Mesenchymal stem cell (in vitro differentiated cells and primary cell): ENCODE measurements around the gene CRYGS.
"Not testable (repeated sequence)": the region's sequence is repeated elsewhere in the genome, so short reads cannot be mapped to it uniquely, and the experiment has no call there.

Source experiments
- DNase-seq: peaks from one replicate; pipeline ENCODE4 v3.0.0-alpha.2; 2013
- H2AFZ ChIP-seq: one replicate; pipeline ENCODE4 v1.6.1; 2013; ENCODE audit warnings: low read depth, mild to moderate bottlenecking, control low read depth, inconsistent platforms, low read length, moderate library complexity
- H2AK5ac ChIP-seq: 2 replicates; pipeline ENCODE4 v1.6.1; 2013; ENCODE audit warnings: low read length, moderate library complexity, mild to moderate bottlenecking, inconsistent platforms; ENCODE audit not compliant: severe bottlenecking
- H2BK120ac ChIP-seq: one replicate; pipeline ENCODE4 v1.6.1; 2013; ENCODE audit warnings: low read depth, mild to moderate bottlenecking, inconsistent platforms, low read length, moderate library complexity
- H2BK12ac ChIP-seq, 2 experiments: one replicate each; pipeline ENCODE4 v1.6.1; 2013; ENCODE audit warnings: inconsistent platforms in 2 of 2, low read length in 2 of 2, mild to moderate bottlenecking in 2 of 2, moderate library complexity in 2 of 2, control low read depth in 1 of 2
- H2BK15ac ChIP-seq: one replicate; pipeline ENCODE4 v1.6.1; 2013; ENCODE audit warnings: mild to moderate bottlenecking, low read depth, inconsistent platforms; ENCODE audit not compliant: poor library complexity, severe bottlenecking
- H2BK5ac ChIP-seq: 2 replicates; pipeline ENCODE4 v1.6.1; 2013; ENCODE audit warnings: low read depth, mild to moderate bottlenecking, low read length, control low read depth, inconsistent platforms; ENCODE audit not compliant: poor library complexity, severe bottlenecking
- H3K14ac ChIP-seq, 2 experiments: one replicate each; pipeline ENCODE4 v1.6.1; 2013; ENCODE audit warnings: inconsistent platforms in 2 of 2, low read length in 2 of 2, control low read depth in 1 of 2, mild to moderate bottlenecking in 1 of 2, moderate library complexity in 1 of 2
- H3K18ac ChIP-seq, 2 experiments: one replicate each; pipeline ENCODE4 v1.6.1; 2013; ENCODE audit warnings: inconsistent platforms in 2 of 2, low read length in 2 of 2, control low read depth in 1 of 2, low read depth in 1 of 2, mild to moderate bottlenecking in 1 of 2
- H3K23ac ChIP-seq, 2 experiments: one replicate each; pipeline ENCODE4 v1.6.1; 2013; ENCODE audit warnings: inconsistent platforms in 2 of 2, low read length in 2 of 2, mild to moderate bottlenecking in 2 of 2, moderate library complexity in 2 of 2, control low read depth in 1 of 2
- H3K27ac ChIP-seq: 2 replicates; pipeline ENCODE4 v1.5.1; 2013; ENCODE audit warnings: mild to moderate bottlenecking, moderate library complexity, low read length, control low read depth, inconsistent platforms; ENCODE audit not compliant: poor library complexity, severe bottlenecking
- H3K27me3 ChIP-seq, 2 experiments: 2 replicates each; pipeline versions ENCODE4 v1.6.1 to v1.7.0; 2013; ENCODE audit warnings: low read length in 2 of 2, mild to moderate bottlenecking in 2 of 2, moderate library complexity in 2 of 2, control low read depth in 1 of 2, inconsistent platforms in 1 of 2; ENCODE audit not compliant: control insufficient read depth in 1 of 2, insufficient read depth in 1 of 2
- H3K36me3 ChIP-seq, 2 experiments: 2 replicates each; pipeline versions ENCODE4 v1.6.1 to v1.7.0; 2013; ENCODE audit warnings: low read length in 2 of 2, control low read depth in 1 of 2, inconsistent platforms in 1 of 2, low read depth in 1 of 2, mild to moderate bottlenecking in 1 of 2; ENCODE audit not compliant: insufficient read depth in 2 of 2, control insufficient read depth in 1 of 2
- H3K4ac ChIP-seq, 2 experiments: one replicate each; pipeline ENCODE4 v1.6.1; 2013; ENCODE audit warnings: inconsistent platforms in 2 of 2, low read length in 2 of 2, mild to moderate bottlenecking in 2 of 2, moderate library complexity in 2 of 2, control low read depth in 1 of 2, low read depth in 1 of 2
- H3K4me1 ChIP-seq: 2 replicates; pipeline ENCODE4 v1.6.1; 2013; ENCODE audit warnings: low read depth, low read length, control low read depth; ENCODE audit not compliant: control insufficient read depth, insufficient read depth
- H3K4me2 ChIP-seq: 2 replicates; pipeline ENCODE4 v1.6.1; 2013; ENCODE audit warnings: low read length, mild to moderate bottlenecking, inconsistent platforms; ENCODE audit not compliant: poor library complexity, severe bottlenecking
- H3K4me3 ChIP-seq, 2 experiments: 2 replicates each; pipeline versions ENCODE4 v1.5.1 to v1.7.0; 2013; ENCODE audit warnings: low read length in 2 of 2, mild to moderate bottlenecking in 2 of 2, control low read depth in 1 of 2, low read depth in 1 of 2; ENCODE audit not compliant: insufficient read depth in 1 of 2
- H3K79me1 ChIP-seq: replicated peaks from 2 replicates; pipeline ENCODE4 v1.6.1; 2013; ENCODE audit warnings: mild to moderate bottlenecking, control low read depth, low read length, inconsistent platforms; ENCODE audit not compliant: poor library complexity, severe bottlenecking
- H3K9ac ChIP-seq: 2 replicates; pipeline ENCODE4 v1.7.0; 2013; ENCODE audit warnings: mild to moderate bottlenecking, low read length, moderate library complexity
- H3K9me3 ChIP-seq: 2 replicates; pipeline ENCODE4 v1.7.0; 2013; ENCODE audit warnings: mild to moderate bottlenecking, low read length; ENCODE audit not compliant: control insufficient read depth
- H4K8ac ChIP-seq: one replicate; pipeline ENCODE4 v1.6.1; 2013; ENCODE audit warnings: inconsistent platforms, mild to moderate bottlenecking, low read length, moderate library complexity
- H4K91ac ChIP-seq: one replicate; pipeline ENCODE4 v1.6.1; 2013; ENCODE audit warnings: mild to moderate bottlenecking, low read length, inconsistent platforms
- WGBS: methylation state at CpG from one replicate; pipeline ENCODE4 v1.1.7; 2013; ENCODE audit warnings: mixed read lengths; 5-methylcytosine and 5-hydroxymethylcytosine counted together

The CRYGS gene

DNA sequence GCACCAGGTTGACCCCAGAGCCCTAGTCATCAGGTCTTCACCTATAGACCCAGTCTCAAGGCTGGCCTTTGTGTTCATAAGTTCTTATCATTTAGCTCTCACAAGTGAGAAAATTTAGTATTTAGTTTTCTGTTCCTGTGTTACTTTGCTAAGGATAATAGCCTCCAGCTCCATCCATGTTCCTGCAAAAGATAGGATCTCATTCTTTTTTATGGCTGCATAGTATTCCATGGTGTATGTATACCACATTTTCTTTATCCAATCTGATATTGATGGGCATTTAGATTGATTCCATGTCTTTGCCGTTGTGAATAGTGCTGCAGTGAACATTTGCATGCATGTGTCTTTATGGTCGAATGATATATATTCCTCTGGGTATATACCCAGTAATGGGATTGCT is 46.2 kb downstream of the CRYGS start:
- H3K4me1 ChIP-seq, H3K14ac ChIP-seq, H3K18ac ChIP-seq, H3K36me3 ChIP-seq, H3K9ac ChIP-seq, H3K23ac ChIP-seq, H3K4me2 ChIP-seq, H3K79me1 ChIP-seq, H3K9me3 ChIP-seq, H2AK5ac ChIP-seq, H3K27ac ChIP-seq, H2BK12ac ChIP-seq, H3K4me3 ChIP-seq, H2AFZ ChIP-seq, H3K4ac ChIP-seq, H4K8ac ChIP-seq, H2BK120ac ChIP-seq, DNase-seq, H2BK15ac ChIP-seq, H2BK5ac ChIP-seq, H4K91ac ChIP-seq: not testable (repeated sequence)
- H3K27me3 ChIP-seq = peaks cover 52 to 58% of the 10 kb centered on the region in 2 experiments
- no CpG with 5 or more reads among the region's 2 CpGs for WGBS

- Histone ChIP-seq H2AFZ (no peak overlapping the region), H2BK15ac (no peak overlapping the region), H3K27me3 (peaks cover 51 to 56% of the 10 kb centered on the region in 2 experiments), H3K4me3 (no peak overlapping the region), H3K4ac (no peak overlapping the region), H2BK12ac (no peak overlapping the region), H2BK120ac (no peak overlapping the region), H3K9me3 (no peaks in the 10 kb centered on the region), H3K79me1 (no peaks in the 10 kb centered on the region), H4K91ac (no peak overlapping the region), H3K14ac (no peak overlapping the region), H2AK5ac (no peak overlapping the region), H3K27ac (no peak overlapping the region), H4K8ac (no peak overlapping the region), H3K18ac (no peak overlapping the region), H2BK5ac (no peak overlapping the region), H3K4me1 (no peaks in the 10 kb centered on the region), H3K9ac (no peak overlapping the region), H3K36me3 (no peaks in the 10 kb centered on the region), H3K23ac (no peak overlapping the region), H3K4me2 (no peak overlapping the region)
- 66% methylated on average over 4 of the region's 4 CpGs for WGBS
- DNase-seq = no peak
Measured at GRCh38 chr3:186497608-186498007, 46.6 kb downstream of the CRYGS start.

GRCh38 chr3:186496635-186497034 is 47.5 kb downstream of the CRYGS start:
- no peak overlapping the region for H3K4me2 ChIP-seq
- no peak overlapping the region for H2BK12ac ChIP-seq
- no peak overlapping the region for H3K4ac ChIP-seq
- no peak overlapping the region for H3K14ac ChIP-seq
- H2BK120ac ChIP-seq = no peak overlapping the region
- no peak overlapping the region for H2AFZ ChIP-seq
- no peak overlapping the region for H4K8ac ChIP-seq
- no peak overlapping the region for H2BK15ac ChIP-seq
- no peak overlapping the region for H2BK5ac ChIP-seq
- peaks cover 50 to 52% of the 10 kb centered on the region in 2 experiments for H3K27me3 ChIP-seq
- no peaks in the 10 kb centered on the region for H3K79me1 ChIP-seq
- H3K4me3 ChIP-seq = no peak overlapping the region
- no peak overlapping the region for H3K23ac ChIP-seq
- H3K27ac ChIP-seq = no peak overlapping the region
- H3K36me3 ChIP-seq = no peaks in the 10 kb centered on the region
- H2AK5ac ChIP-seq = no peak overlapping the region
- no peak overlapping the region for H3K18ac ChIP-seq
- H3K9me3 ChIP-seq = no peaks in the 10 kb centered on the region
- no peak overlapping the region for H4K91ac ChIP-seq
- DNase-seq = no peak
- H3K9ac ChIP-seq = no peak overlapping the region
- H3K4me1 ChIP-seq = no peaks in the 10 kb centered on the region

GRCh38 chr3:186496016-186496415 is 48.2 kb downstream of the CRYGS start:
- no peak overlapping the region for H3K27ac ChIP-seq
- DNase-seq = no peak
- no peak overlapping the region for H4K91ac ChIP-seq
- H3K4me2 ChIP-seq = no peak overlapping the region
- H2AFZ ChIP-seq = no peak overlapping the region
- H3K23ac ChIP-seq = no peak overlapping the region
- H2BK5ac ChIP-seq = no peak overlapping the region
- no peak overlapping the region for H2AK5ac ChIP-seq
- H3K4me3 ChIP-seq = no peak overlapping the region
- H4K8ac ChIP-seq = no peak overlapping the region
- no peak overlapping the region for H3K9ac ChIP-seq
- no peaks in the 10 kb centered on the region for H3K79me1 ChIP-seq
- no peaks in the 10 kb centered on the region for H3K36me3 ChIP-seq
- no peak overlapping the region for H2BK15ac ChIP-seq
- peak overlapping the region in 1 of 2 experiments; percentile 93 for H3K14ac ChIP-seq
- H2BK12ac ChIP-seq = no peak overlapping the region
- no peak overlapping the region for H3K4ac ChIP-seq
- no peaks in the 10 kb centered on the region for H3K9me3 ChIP-seq
- H3K27me3 ChIP-seq = peaks cover 47 to 49% of the 10 kb centered on the region in 2 experiments
- no peak overlapping the region for H2BK120ac ChIP-seq
- H3K18ac ChIP-seq = no peak overlapping the region
- 97% methylated on average over 3 of the region's 3 CpGs for WGBS
- no peaks in the 10 kb centered on the region for H3K4me1 ChIP-seq
